NCI-H82 treated with DMSO at 0.1 percent for 48 hours (cell line): Measurements from ENCODE around the gene BATF.
"Not testable (repeated sequence)": the region's sequence is repeated elsewhere in the genome, so short reads cannot be mapped to it uniquely, and the experiment has no call there.

ENCODE experiments used
- DNase-seq: peaks from one replicate; lab custom pipeline; 2025; ENCODE audit not compliant: unreplicated experiment; lab: John Stamatoyannopoulos, UW

BATF gene, protein sequence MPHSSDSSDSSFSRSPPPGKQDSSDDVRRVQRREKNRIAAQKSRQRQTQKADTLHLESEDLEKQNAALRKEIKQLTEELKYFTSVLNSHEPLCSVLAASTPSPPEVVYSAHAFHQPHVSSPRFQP

GRCh38 chr14:75522224-75522982, at the start of gene BATF:
TSS of gene BATF (plus strand) at chr14:75522469. CDS start at chr14:75522683, 214 bp downstream.
- no peak for DNase-seq

- not testable (repeated sequence) for DNase-seq
These were observed 48.1 kb upstream of the BATF start for GRCh38 chr14:75474127-75474526.

GRCh38 chr14:75476274-75476995, 45.8 kb upstream of the BATF start:
- DNase-seq = no peak

DNA sequence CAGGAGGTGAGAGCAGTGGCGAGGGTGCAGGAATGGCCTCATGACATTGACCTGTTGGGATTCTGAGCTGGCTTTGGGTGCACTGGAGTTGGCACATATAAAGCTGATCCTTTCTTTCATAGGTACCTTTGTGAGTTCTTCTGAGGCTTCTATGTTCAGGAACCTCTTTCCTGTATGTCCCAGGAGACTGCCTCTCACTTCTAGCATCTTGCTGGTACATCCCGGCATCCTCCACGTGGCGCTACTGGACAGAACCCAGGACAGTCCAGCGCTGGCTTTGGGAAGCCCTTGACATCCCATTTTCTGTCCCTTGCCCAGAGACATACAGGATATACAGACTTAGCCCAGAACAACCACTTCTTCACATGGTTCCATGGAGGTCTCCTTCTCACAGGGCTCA, 44.4 kb upstream of the BATF start:
- DNase-seq = no peak

DNA sequence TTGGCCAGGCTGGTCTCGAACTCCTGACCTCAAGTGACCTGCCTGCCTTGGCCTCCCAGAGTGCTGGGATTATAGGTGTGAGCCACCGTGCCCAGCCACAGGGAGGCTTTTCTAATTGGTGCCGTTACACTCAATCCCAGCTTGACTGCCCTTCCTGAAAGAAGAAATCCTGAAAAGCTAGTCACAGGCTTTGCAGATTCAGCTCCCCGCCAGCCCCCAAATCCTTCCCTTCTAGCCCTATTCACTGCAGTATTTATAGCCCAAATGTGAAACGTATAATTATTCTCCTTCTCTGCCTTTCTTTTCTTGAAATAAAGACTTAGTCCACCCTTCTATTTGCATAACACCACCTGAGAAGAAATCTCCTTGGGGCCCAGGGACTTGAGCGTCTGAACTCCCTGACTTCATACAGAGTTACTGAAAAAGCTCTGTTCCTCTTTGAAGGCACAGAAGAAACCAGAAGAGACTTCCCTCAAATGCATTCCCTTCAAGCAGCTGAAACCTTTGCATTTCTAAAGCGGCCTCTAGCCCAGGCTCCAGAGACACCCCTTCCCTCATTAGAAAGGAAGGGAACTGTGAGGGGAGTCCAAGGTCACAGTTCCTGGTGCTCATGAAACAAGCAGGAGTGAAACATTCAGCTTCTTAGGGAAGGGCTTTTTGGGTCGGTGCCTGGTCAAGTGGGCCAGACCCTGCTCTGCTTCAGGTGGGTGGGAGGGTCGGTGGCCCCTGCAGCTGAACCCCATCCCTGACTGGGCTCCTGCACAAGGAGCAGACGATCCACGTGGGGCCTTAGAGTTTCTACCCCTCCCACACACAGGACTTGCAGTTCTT, 42.3 kb upstream of the BATF start:
- no peak for DNase-seq

DNA sequence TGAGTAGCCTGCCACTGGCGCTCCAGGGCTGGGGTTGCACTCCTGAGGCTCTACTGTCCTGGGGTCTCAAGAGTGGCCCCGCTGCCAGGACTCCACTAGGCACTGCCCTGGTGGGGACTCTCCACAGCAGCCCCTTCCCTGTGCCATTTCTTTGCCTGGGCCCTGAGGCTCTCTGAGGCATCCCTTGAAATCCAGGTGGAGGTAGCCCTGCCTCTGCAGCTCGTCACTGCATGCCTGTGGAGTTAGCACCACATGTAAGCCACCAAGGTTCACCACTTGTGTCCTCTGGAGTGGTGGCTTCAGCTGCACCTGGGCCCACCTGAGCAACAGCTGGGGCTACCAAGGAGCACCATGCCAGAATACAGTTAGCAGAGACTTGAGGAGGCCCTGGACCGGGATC, 39.9 kb upstream of the BATF start:
- no peak for DNase-seq

DNA sequence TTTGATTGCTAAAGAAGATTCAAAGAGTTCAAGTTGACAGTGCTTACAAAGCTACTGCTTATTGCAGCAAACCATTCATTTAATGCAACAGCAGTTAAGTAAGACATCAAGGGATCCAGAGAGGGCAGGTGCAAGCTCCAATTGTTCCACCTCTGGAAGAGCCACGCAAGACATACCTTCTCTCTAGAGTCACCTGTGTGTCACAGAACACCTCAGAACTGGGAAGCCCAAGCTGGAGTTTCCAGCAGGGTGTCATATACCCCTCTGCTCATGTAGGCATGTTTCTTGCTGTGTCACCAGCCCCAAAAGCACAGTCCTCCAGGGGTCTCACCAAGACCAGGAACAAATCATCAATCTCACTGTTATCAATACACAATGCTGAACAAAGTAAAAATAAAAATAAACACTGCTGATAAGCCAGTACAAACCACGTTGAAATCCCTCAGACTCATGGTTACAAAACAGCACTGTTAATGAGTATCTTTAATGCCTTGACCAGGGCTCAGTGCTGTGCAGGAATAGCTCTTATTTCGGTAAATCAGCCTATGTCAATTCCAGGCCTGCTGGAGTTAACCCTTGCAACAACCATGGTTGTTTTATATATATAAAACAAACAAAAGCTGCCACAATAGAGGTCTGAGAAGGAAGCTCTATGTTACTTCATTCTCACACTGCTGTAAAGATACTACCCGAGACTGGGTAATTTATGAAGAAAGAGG, 37.4 kb upstream of the BATF start:
- DNase-seq = no peak

GRCh38 chr14:75486318-75486717, 36.0 kb upstream of the BATF start:
- no peak for DNase-seq

- no peak for DNase-seq
These were observed 35.1 kb upstream of the BATF start for GRCh38 chr14:75487155-75487671.

DNA sequence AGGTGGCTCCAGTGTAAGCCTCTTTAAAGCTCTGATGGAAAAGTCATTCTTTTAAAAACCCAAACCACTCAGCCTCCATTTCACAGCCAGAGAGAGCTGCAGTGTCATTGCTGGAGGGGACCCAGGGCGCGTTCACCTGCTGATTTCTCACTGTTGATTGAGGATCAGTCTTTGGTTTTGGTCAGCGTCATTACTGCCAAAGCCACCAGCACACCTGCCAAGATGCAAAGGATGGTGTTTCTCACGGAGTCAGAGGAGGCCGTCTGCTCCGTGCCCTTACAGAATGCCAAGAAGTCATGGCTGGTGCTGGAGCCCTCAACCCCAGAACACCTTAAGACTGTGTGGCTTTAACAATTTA, 32.8 kb upstream of the BATF start:
- DNase-seq = no peak

DNA sequence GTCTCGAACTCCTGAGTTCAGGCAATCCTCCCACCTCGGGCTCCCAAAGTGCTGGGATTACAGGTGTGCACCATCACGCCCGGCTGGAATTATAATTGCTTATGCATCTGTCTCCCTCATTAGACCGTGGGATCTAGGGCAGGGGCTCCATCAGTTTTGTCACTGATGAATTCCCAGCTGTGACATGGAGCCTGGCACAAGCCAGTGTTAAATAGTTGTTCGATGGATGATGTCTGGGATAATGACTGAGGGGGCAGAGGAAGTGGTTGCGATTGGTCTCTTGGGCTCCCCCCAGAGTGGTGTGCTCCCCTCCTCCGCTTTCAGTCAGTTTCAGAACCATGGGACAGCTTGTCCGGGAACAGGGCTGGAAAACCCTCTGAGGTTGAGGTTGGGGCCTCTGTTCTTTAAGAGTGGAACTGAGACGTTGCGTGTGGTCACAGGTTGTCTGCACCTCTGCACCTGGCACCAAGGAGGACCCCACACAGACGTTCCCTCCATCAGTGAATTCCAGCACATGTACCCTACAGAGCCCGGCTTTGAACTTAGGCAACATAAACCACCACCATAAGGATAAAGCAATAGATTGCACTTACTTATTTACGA, 30.8 kb upstream of the BATF start:
- DNase-seq = no peak

DNA sequence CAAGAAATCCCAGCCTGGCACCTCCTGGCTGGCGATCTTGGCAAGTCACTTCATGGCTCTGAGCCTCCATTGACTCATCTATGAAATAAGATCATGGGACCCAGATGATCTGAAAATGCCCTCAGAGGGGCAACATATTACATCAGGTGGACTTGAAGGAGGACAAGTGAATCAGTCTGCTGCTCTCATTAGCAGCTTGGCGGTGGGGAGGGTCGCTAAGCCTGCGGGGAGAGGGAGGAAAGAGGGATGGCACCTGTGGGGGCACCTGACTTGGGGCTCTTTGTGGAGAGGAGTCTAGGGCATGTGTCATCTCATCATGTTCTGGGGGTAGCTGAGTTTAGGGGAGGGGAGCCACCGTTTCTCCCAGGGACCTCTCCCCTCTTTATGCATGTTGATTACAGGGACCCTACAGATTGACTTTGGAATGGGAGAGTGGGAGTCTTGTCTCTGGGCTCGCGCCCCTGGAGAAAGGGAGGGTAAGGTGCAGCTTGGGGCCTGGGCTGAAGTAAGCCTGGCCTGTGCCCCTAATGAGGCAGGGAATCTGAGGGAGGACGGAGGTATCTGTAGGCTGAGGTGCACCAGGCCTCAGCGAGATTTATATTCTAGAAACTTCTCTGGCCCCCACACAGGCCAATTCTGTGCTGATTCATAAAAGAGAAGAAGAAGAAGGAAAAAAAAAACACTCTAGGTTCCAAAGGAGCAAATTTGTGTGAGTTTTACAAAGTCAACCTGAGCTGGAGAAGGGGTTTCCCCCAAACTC, 29.3 kb upstream of the BATF start:
- no peak for DNase-seq

DNA sequence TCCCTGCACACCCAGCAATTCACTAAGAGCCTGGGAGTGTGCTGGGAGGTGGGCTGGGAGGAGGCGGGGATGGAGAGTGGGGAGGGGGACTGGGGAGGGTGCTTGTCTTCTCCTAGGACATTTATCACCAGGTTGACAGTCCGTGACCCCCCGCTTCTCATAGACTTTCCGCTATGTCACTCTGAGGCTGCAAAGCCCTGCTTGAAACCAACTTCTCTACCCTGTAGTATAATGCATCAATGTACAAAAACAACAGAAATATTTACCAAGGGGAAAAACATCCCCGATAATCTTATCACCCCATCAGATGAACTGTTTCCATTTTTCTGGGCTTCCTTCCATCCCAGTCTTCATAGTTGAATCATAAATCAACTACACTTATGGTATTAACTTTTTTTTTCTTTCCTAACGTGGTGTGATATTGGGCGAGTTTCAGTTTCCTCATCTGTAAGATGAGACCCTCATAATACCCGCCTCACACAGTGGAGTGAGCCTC, 28.6 kb upstream of the BATF start:
- no peak for DNase-seq

DNA sequence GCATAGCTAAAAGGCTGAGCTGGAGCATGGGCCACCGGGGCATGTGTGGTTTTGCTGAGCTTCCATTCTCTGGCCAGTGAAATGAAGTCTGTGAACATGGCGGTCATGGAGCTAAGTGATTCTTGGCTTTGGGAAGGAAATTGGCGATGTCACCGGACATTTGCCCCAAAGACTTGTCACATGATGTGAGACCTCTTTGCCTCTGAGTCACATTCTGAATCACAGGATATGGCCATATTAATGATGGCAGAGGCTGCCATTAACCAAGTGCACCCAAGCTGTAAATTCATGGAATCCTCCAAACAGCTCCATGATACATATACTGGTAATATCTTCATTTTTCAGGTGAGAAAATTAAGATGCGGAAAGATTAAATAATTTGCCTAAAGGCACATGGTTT, 27.4 kb upstream of the BATF start:
- DNase-seq = no peak

GRCh38 chr14:75495399-75495798, 26.9 kb upstream of the BATF start:
- no peak for DNase-seq

DNA sequence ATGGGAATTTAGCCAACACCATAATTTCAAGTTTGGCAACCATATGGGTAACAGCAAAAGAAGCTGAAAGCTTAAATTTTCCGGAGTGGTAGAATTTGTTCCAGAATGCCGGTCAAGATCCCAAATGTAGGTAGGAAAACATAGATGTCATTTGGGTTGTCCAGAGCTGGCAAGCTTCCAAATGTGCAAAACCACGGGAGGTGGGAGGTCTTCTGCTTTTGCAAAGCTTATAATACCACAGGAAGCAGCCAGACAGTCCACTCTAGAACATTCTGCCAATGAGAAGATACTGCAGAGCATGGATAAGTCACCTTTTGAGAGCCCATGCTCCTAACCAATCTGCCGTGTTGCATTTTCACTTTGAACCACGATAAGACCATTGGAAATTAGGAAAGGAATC, 26.4 kb upstream of the BATF start:
- DNase-seq = no peak

- DNase-seq = no peak
These were observed 25.5 kb upstream of the BATF start for GRCh38 chr14:75496755-75497154.

- DNase-seq = no peak
These were observed 25.1 kb upstream of the BATF start for GRCh38 chr14:75497191-75497590.

DNA sequence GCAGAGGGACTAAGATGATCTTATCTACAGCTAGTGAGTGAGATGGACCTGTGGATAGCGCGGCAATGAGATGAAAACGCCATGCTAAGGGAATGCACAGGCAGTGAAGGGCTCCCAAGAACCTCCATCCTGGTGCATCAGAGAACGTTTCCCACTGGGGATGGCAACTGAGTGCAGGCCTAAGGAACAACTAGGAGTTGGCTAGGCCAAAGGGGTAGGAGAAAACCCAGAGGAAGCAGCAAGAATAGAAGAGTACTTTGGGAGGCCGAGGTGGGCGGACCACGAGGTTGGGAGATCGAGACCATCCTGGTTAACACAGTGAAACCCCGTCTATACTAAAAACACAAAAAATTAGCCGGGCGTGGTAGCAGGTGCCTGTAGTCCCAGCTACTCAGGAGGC, 24.6 kb upstream of the BATF start:
- no peak for DNase-seq
